ENCODE measurements around the gene OR10H5.
"Not testable (repeated sequence)": the region's sequence is repeated elsewhere in the genome, so short reads cannot be mapped to it uniquely, and the experiment has no call there.

OR10H5 gene

GRCh38 chr19:15812060-15812722, 24.7 kb downstream of the OR10H5 start:
- DNase-seq: no peak

GRCh38 chr19:15813916-15814315, 26.5 kb downstream of the OR10H5 start:
- no peak for DNase-seq

GRCh38 chr19:15815306-15815705, 27.8 kb downstream of the OR10H5 start, which contains the start of gene OR10H1:
OR10H1 (minus strand) TSS chr19:15815664; CDS start chr19:15808037, 7,627 bp downstream.
- no peak for DNase-seq

- no peak for DNase-seq
Observed at GRCh38 chr19:15820646-15821045, 33.2 kb downstream of the OR10H5 start.

GRCh38 chr19:15825753-15826152, 38.3 kb downstream of the OR10H5 start:
- DNase-seq: no peak

- no peak for DNase-seq
Observed at GRCh38 chr19:15828121-15828610, 40.7 kb downstream of the OR10H5 start.

GRCh38 chr19:15828611-15829305, 41.3 kb downstream of the OR10H5 start:
- not testable (repeated sequence) for DNase-seq

GRCh38 chr19:15829306-15829698, 41.8 kb downstream of the OR10H5 start:
- DNase-seq: no peak

- no peak for DNase-seq
Observed at GRCh38 chr19:15829786-15830185, 42.3 kb downstream of the OR10H5 start.

- DNase-seq: no peak
Observed at GRCh38 chr19:15831626-15832025, 44.2 kb downstream of the OR10H5 start.

- not testable (repeated sequence) for DNase-seq
Observed at GRCh38 chr19:15834232-15834631, 46.8 kb downstream of the OR10H5 start.

GRCh38 chr19:15835565-15836329, 48.3 kb downstream of the OR10H5 start:
- not testable (repeated sequence) for DNase-seq

GRCh38 chr19:15836330-15837220, 49.1 kb downstream of the OR10H5 start:
- DNase-seq: peak; percentile 97

GRCh38 chr19:15837221-15837731, 49.8 kb downstream of the OR10H5 start:
- DNase-seq: no peak

- no peak for DNase-seq
Observed at GRCh38 chr19:15838351-15838750, 50.9 kb downstream of the OR10H5 start.

GRCh38 chr19:15839888-15840287, 52.4 kb downstream of the OR10H5 start:
- not testable (repeated sequence) for DNase-seq

GRCh38 chr19:15840833-15841232, 53.4 kb downstream of the OR10H5 start:
- no peak for DNase-seq

- no peak for DNase-seq
Observed at GRCh38 chr19:15841875-15842569, 54.6 kb downstream of the OR10H5 start.

- no peak for DNase-seq
Observed at GRCh38 chr19:15843203-15843893, 55.9 kb downstream of the OR10H5 start.

GRCh38 chr19:15843894-15844222, 56.4 kb downstream of the OR10H5 start:
- DNase-seq: not testable (repeated sequence)

GRCh38 chr19:15846923-15847322, 59.5 kb downstream of the OR10H5 start:
- no peak for DNase-seq
